Skeletal muscle tissue (tissue), 4 donors: ENCODE measurements around the gene SNCG. TPM values are rescaled to one million over a fixed set of nuclear protein-coding genes. Genes with fewer than 3 reads are reported as not detected.
"Not testable (repeated sequence)": the region's sequence is repeated elsewhere in the genome, so short reads cannot be mapped to it uniquely, and the experiment has no call there.

Experiments used
- H3K27ac ChIP-seq: one replicate; pipeline ENCODE4 v1.7.0; 2013; ENCODE audit warnings: mild to moderate bottlenecking, low read depth, low read length, inconsistent platforms
- H3K27me3 ChIP-seq, 3 donors: one replicate each; pipeline ENCODE4 v1.7.0; 2013; ENCODE audit warnings: low read length in 3 of 3; ENCODE audit not compliant: control insufficient read depth in 3 of 3, insufficient read depth in 3 of 3
- H3K36me3 ChIP-seq, 3 donors: one replicate each; pipeline ENCODE4 v1.7.0; 2013; ENCODE audit warnings: low read length in 3 of 3; ENCODE audit not compliant: control insufficient read depth in 3 of 3, insufficient read depth in 3 of 3
- H3K4me1 ChIP-seq, 3 donors: one replicate each; pipeline ENCODE4 v1.7.0; 2013; ENCODE audit warnings: low read length in 3 of 3, mild to moderate bottlenecking in 3 of 3; ENCODE audit not compliant: control insufficient read depth in 3 of 3, insufficient read depth in 3 of 3
- H3K4me3 ChIP-seq, 3 donors: one replicate each; pipeline ENCODE4 v1.7.0; 2013; ENCODE audit warnings: low read length in 3 of 3
- H3K9ac ChIP-seq, 3 donors: one replicate each; pipeline ENCODE4 v1.7.0; 2013; ENCODE audit warnings: low read length in 3 of 3, mild to moderate bottlenecking in 3 of 3, moderate library complexity in 2 of 3, low read depth in 1 of 3
- H3K9me3 ChIP-seq, 3 donors: one replicate each; pipeline ENCODE4 v1.7.0; 2013; ENCODE audit warnings: low read length in 3 of 3; ENCODE audit not compliant: control insufficient read depth in 3 of 3
- total RNA-seq: library from RNA; depleted of rRNA; stranded (reverse); fragments of >200 nt; gene quantifications from one replicate; pipeline ENCODE4 v1.2.3, GENCODE V29; 2014
- donor health status: Osteomylitis.

The SNCG gene
- 4.2 TPM for total RNA-seq

DNA sequence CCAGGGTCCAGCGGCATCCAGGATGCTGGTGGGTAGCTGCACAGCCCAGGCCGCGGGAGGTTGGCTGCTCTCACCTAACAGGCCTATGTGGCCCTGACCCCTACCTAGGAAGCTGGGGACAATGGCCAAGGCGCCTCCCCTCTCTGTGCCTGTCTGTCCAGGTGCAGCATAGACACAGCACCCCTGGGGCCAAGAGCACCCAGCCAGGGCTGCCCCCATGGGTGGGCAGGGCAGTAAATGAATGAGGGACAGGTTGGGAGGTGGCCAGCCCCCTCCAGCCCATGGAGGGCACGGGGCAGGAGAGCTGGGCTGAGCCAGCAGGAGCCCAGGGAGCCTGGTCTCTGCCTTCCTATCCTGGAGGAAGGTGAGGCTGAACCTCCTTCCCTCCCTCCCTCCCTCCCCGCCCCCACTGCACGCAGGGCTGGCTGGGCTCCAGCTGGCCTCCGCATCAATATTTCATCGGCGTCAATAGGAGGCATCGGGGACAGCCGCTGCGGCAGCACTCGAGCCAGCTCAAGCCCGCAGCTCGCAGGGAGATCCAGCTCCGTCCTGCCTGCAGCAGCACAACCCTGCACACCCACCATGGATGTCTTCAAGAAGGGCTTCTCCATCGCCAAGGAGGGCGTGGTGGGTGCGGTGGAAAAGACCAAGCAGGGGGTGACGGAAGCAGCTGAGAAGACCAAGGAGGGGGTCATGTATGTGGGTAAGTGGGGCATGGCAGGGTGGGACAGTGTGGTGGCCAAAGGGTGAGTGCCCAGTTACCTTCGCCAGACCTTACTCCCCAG, at the start of gene SNCG:
Gene SNCG, plus strand, starts transcription at position 484 of the 785 bp plus-strand sequence. Its CDS starts 99 bp downstream, at position 583.
- Histone ChIP-seq H3K36me3 (no peaks in the 10 kb centered on the region), H3K4me1 (peaks cover 29 to 66% (median 43%) of the 10 kb centered on the region in 3 donors), H3K9me3 (no peaks in the 10 kb centered on the region), H3K27ac (peak within 1 kb of the TSS; percentile 79), H3K4me3 (peak within 1 kb of the TSS; percentile 53 to 68 (median 67)), H3K27me3 (peaks cover 0 to 6% (median 6%) of the 10 kb centered on the region in 3 donors), H3K9ac (peak within 1 kb of the TSS; percentile 22 to 74 (median 38))

DNA sequence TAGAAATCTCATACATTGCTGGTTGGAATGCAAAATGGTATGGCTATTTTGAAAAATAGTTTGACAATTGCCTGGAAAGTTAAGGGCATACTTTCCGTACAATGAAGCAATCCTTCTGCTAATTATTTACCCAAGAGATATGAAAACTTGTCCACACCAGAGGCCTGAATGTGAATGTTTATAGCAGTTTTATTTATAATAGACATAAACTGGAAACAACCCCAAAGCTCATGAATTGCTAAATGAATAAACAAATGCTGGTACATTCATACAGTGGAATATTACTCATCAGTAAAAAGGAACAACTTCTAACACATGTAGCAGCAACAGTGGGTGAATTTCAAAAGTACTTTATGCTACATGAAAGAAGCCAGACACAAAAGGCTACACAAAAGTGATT, 43.7 kb upstream of the SNCG start:
- H3K9me3 ChIP-seq, result no peaks in the 10 kb centered on the region

DNA sequence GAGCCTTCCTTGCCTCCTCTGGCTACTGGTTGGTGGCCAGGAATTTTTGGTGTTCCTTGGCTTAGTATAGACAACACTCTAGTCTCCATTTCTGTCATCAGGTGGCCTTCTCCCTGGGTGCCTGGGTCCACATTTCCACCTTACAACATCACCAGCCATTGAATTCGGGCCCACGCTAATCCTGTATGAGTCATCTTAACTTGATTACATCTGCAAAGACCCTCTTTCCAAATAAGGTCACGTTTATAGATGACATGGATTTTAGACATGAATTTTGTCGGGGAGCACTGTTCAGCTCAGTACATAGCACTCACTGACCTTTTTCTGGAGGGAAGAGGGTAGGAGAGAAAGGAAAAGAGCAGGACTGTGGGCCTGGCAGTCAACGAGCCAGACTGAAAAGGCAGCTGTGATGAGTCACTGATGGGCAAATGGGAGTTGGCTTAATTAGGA, 40.4 kb upstream of the SNCG start:
- Histone ChIP-seq H3K36me3 (peaks cover 26 to 40% (median 40%) of the 10 kb centered on the region in 3 donors), H3K27ac (peak overlapping the region; percentile 59), H3K9ac (no peak overlapping the region), H3K4me3 (no peak overlapping the region), H3K9me3 (no peaks in the 10 kb centered on the region), H3K27me3 (no peaks in the 10 kb centered on the region), H3K4me1 (peaks cover 5 to 8% (median 5%) of the 10 kb centered on the region in 3 donors)

More for the DNA sequence above, 43.7 kb upstream of the SNCG start:
- Histone ChIP-seq H3K4me3 (no peak overlapping the region), H3K27ac (no peak overlapping the region), H3K36me3 (peaks cover 18 to 20% (median 18%) of the 10 kb centered on the region in 3 donors), H3K9ac (no peak overlapping the region), H3K27me3 (no peaks in the 10 kb centered on the region), H3K4me1 (peaks cover 5 to 8% (median 5%) of the 10 kb centered on the region in 3 donors)

DNA sequence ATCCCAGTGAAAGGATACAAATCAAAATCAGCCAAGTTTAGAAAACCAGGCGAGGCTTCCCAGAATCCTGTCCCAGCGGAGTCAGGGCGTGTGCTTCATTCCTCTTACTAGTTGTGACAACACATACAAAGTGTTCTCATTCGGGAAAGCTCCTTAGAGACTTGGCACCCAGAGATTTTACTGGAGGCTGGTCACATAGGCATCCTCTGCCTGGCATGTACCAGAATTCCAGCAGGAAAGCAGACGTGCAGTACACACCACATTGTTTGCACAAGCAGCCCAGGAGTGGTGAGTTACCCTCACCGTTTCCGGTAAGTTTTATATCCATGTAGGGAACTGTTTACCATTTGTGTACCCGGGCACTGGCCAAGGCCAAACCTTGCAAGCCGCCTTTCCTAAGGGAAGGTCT, 35.8 kb upstream of the SNCG start:
- Histone ChIP-seq H3K4me1 (peaks cover 5 to 7% (median 5%) of the 10 kb centered on the region in 3 donors), H3K36me3 (peaks cover 15 to 33% (median 31%) of the 10 kb centered on the region in 3 donors), H3K27me3 (no peaks in the 10 kb centered on the region), H3K9ac (no peak overlapping the region), H3K4me3 (no peak overlapping the region), H3K27ac (no peak overlapping the region), H3K9me3 (no peaks in the 10 kb centered on the region)

DNA sequence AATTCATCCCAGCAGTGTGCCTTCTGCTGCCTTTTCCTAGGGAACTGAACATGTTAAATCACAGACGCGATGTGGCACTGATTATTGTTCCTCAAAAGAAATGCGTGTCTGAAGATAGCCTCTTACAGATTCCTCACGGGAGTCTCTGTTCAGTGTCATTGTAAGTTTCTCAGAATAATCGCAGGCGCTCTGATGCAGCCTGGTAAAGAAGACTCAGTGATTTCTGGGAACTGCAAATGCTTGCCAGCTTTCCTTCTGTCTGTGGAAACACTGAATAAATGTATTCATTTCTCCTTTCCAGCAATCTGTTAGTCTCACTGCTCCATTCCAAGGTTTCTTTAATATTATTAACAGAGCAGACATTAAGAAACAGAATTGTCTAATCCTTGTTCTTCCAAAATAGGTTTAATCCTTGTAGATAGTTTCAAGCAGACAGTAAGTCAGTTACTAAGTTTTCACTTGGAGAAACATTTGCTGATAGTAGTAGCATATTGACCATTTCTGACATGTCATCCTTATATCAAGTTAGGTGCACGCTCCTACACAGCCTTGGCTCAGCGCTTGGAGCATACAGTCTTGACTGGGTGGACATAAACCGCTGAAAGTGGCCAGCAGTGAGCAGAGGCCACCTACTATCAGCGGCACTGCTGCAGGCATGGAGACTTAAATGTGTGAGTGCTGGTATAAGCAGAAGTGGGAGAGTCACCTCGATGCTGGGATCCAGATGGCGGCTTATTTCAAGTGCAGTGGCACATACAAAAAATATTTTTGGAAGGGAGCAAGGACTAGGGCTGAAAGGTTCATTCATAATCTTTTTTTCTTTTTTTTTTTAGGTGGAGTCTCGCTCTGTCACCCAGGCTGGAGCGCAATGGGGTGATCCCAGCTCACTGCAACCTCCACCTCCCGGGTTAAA, 28.7 kb upstream of the SNCG start:
- no peaks in the 10 kb centered on the region for H3K9me3 ChIP-seq
- no peak overlapping the region for H3K27ac ChIP-seq
- no peaks in the 10 kb centered on the region for H3K4me1 ChIP-seq
- no peak overlapping the region for H3K9ac ChIP-seq
- H3K4me3 ChIP-seq, result no peak overlapping the region
- H3K27me3 ChIP-seq, result no peaks in the 10 kb centered on the region
- peaks cover 9 to 17% (median 17%) of the 10 kb centered on the region in 3 donors for H3K36me3 ChIP-seq

DNA sequence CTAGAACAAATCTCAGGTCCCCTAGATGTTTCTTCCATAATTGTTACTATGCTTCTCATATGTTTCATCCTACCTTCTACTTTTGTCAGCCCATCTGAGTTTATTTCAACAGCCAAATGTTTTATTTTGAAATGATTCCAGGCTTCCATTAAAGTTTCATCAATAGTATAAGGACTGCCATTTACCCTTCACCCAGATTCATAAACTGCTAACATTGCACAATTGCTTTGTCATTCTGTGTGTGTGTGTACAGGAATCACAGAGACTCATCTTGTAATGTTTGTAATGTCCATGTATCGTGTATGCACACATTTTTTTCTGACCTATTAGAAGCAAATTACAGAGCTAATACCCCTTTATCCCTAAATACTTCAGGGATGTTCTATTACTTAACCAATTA, 26.5 kb upstream of the SNCG start:
- no peaks in the 10 kb centered on the region for H3K9me3 ChIP-seq
- no peak overlapping the region for H3K9ac ChIP-seq
- no peak overlapping the region for H3K4me3 ChIP-seq
- peaks cover 15 to 19% (median 17%) of the 10 kb centered on the region in 3 donors for H3K36me3 ChIP-seq
- H3K27ac ChIP-seq, result no peak overlapping the region
- no peaks in the 10 kb centered on the region for H3K27me3 ChIP-seq
- peaks cover 0 to 3% (median 0%) of the 10 kb centered on the region in 3 donors for H3K4me1 ChIP-seq

DNA sequence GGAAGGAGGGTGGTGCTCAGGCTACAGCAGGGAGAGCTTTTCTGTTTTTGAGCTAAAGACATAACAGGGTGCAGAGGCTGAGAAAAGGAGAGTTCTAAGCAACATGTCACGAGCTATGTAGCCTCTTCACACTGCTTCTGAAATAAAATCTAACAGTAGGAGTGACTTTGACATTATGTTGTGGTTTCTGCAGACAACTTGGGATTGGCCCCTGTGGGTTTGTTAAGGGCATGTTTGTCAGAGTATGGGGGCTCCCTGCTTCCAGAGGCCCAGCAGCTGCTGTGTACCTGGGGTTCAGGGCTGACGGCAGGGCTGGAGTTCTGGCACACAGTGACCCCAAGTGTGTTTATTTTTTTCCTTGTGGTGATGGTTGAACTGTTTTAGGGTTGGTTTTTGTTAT, 25.7 kb upstream of the SNCG start:
- Histone ChIP-seq H3K9me3 (no peaks in the 10 kb centered on the region), H3K27ac (no peak overlapping the region), H3K4me3 (no peak overlapping the region), H3K9ac (peak overlapping the region in 1 of 3 donors; percentile 12), H3K27me3 (no peaks in the 10 kb centered on the region), H3K4me1 (peaks cover 0 to 10% (median 0%) of the 10 kb centered on the region in 3 donors), H3K36me3 (peaks cover 16 to 19% (median 17%) of the 10 kb centered on the region in 3 donors)

DNA sequence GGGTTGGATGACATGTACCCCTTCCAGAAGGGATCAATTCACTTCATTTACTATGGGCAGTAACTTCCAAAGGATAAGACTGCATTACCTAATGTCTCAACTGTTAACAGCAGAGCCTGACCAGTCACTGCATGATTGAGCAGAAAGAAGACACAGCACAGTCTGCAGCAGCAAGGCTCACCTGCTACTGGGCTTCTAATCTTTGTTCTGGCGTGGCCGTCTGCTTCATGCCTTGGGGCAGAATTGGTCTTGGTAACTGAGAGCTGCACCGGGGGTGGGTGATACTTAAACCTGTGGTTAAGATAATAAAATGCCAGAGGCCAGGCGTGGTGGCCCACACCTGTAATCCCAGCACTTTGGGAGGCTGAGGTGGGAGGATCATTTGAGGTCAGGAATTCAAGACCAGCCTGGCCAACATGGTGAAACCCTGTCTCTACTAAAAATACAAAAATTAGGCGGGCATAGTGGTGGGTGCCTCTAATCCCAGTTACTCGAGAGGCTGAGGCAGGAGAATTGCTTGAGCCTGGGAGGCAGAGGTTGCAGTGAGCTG, 24.2 kb upstream of the SNCG start:
- not testable (repeated sequence) for H3K9ac ChIP-seq, H3K27me3 ChIP-seq
- H3K4me1 ChIP-seq, result peaks cover 0 to 13% (median 0%) of the 10 kb centered on the region in 3 donors

DNA sequence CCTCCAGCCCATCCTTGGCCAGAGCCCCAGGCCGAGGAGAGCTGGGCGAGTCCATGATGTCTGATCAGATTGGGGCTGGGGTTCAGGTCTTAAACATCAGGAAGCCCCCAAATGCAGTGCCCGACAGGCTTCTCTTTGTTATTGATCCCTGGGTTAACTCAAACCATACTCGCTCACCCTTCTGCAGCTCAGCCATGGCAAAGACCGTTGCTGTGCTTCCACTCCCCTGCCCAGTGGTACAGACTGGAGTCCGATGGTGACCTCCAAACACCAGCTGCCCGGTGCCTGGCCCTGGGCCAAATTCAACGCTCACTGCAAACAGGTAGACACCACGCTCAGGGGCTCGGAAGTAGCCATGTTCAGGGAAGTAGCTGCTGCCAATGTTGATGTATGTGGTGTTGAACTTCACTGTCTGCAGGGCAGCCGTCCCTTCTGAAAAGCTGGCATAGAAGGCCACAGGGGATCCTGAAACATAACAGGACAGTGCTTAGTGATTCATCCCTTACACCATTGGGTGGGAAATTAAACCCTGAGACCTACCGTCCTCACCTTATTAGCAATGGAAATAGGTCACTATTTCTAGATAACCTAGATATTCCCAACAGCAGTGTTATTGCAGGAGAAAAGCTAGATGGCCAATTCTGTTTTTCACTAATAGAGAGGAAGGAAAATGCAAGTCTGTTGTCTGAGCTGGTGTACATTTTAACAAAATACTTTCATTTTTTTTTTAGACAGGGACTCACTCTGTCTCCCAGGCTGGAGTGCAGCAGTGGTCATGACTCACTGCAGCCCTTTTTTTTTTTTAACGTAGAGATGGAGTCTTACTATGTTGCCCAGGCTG, 21.5 kb upstream of the SNCG start:
- Histone ChIP-seq H3K27me3 (no peaks in the 10 kb centered on the region), H3K9ac (no peak overlapping the region), H3K4me1 (peaks cover 3 to 18% (median 3%) of the 10 kb centered on the region in 3 donors), H3K36me3 (peaks cover 0 to 10% (median 8%) of the 10 kb centered on the region in 3 donors), H3K27ac (no peak overlapping the region), H3K9me3 (no peaks in the 10 kb centered on the region), H3K4me3 (no peak overlapping the region)

More for the DNA sequence above, 24.2 kb upstream of the SNCG start:
- H3K27ac ChIP-seq, H3K9me3 ChIP-seq, H3K4me3 ChIP-seq: not testable (repeated sequence)
- H3K36me3 ChIP-seq, result peaks cover 15 to 17% (median 16%) of the 10 kb centered on the region in 3 donors
